DMS 273 treated with DMSO at 0.1 percent for 48 hours (cell line): ENCODE measurements around the gene BPGM.

Experiments used
- DNase-seq: peaks from one replicate; lab custom pipeline; 2025; lab: John Stamatoyannopoulos, UW

Gene BPGM

GRCh38 chr7:134646425-134647305 is at the start of gene BPGM:
Gene BPGM (plus strand): TSS chr7:134646853. CDS start chr7:134661508, 14,655 bp downstream.
- DNase-seq = peak; percentile 100

GRCh38 chr7:134599371-134599770 is 47.3 kb upstream of the BPGM start:
- DNase-seq = no peak

GRCh38 chr7:134601459-134601858 is 45.2 kb upstream of the BPGM start:
- DNase-seq = no peak

GRCh38 chr7:134602881-134603451 is 43.7 kb upstream of the BPGM start:
- no peak for DNase-seq

- no peak for DNase-seq
Measured at GRCh38 chr7:134605978-134606923, 40.4 kb upstream of the BPGM start.

- no peak for DNase-seq
Measured at GRCh38 chr7:134611611-134612151, 35.0 kb upstream of the BPGM start.

- DNase-seq = no peak
Measured at GRCh38 chr7:134612197-134612596, 34.5 kb upstream of the BPGM start.

GRCh38 chr7:134613623-134614347 is 32.9 kb upstream of the BPGM start:
- DNase-seq = no peak

GRCh38 chr7:134616611-134617010 is 30.0 kb upstream of the BPGM start:
- DNase-seq = no peak

GRCh38 chr7:134618756-134619530 is 27.7 kb upstream of the BPGM start:
- no peak for DNase-seq

GRCh38 chr7:134619627-134620331 is 26.9 kb upstream of the BPGM start:
- peak; percentile 25 for DNase-seq

- DNase-seq = no peak
Measured at GRCh38 chr7:134622303-134622995, 24.2 kb upstream of the BPGM start.

GRCh38 chr7:134623193-134623592 is 23.5 kb upstream of the BPGM start:
- no peak for DNase-seq

- no peak for DNase-seq
Measured at GRCh38 chr7:134625550-134625949, 21.1 kb upstream of the BPGM start.

- DNase-seq = no peak
Measured at GRCh38 chr7:134627109-134627774, 19.4 kb upstream of the BPGM start.

- DNase-seq = no peak
Measured at GRCh38 chr7:134627775-134628153, 18.9 kb upstream of the BPGM start.

- no peak for DNase-seq
Measured at GRCh38 chr7:134629445-134629844, 17.2 kb upstream of the BPGM start.

- DNase-seq = no peak
Measured at GRCh38 chr7:134630237-134630636, 16.4 kb upstream of the BPGM start.

GRCh38 chr7:134630893-134631292 is 15.8 kb upstream of the BPGM start:
- DNase-seq = no peak
